Brain microvascular endothelial cell (primary cell): ENCODE data around the gene RSPH1.

Source experiments
- DNase-seq: peaks from one replicate; pipeline ENCODE4 v3.0.0-alpha.2; 2020
- H3K27ac ChIP-seq: fragments of 250-450 bp; sonication (Bioruptor Pico); 2 replicates; pipeline ENCODE4 v1.5.1; 2020; ENCODE audit warnings: mild to moderate bottlenecking, moderate library complexity
- H3K27me3 ChIP-seq: fragments of 250-450 bp; sonication (Bioruptor Pico); replicated peaks from 2 replicates; pipeline ENCODE4 v1.5.1; 2020; ENCODE audit warnings: mild to moderate bottlenecking
- H3K36me3 ChIP-seq: fragments of 250-450 bp; sonication (Bioruptor Pico); replicated peaks from 2 replicates; pipeline ENCODE4 v1.5.1; 2020; ENCODE audit warnings: mild to moderate bottlenecking
- H3K4me3 ChIP-seq: 2 replicates; pipeline ENCODE4 v1.5.1; 2011; ENCODE audit warnings: low read depth, mild to moderate bottlenecking, control low read depth, low read length, moderate library complexity
- CTCF ChIP-seq: IDR thresholded peaks from 2 replicates; pipeline ENCODE4 v1.5.1; 2011; ENCODE audit warnings: low read depth, mild to moderate bottlenecking, moderate library complexity, low read length, control low read depth, inconsistent platforms; ENCODE audit errors: missing control alignments
- in situ Hi-C: cut with HindIII; loops from 2 replicates; pipeline ENCODE4 v1.10.0; 2017; ENCODE audit warnings: low sequenced_read_pairs, low pct_ligation_motif_present

Gene RSPH1

GRCh38 chr21:42530167-42530518 lies 34.1 kb upstream of the RSPH1 start:
- H3K36me3 ChIP-seq: no peaks in the 10 kb centered on the region
- H3K27me3 ChIP-seq: no peaks in the 10 kb centered on the region
- H3K4me3 ChIP-seq: no peak overlapping the region
- no peak for DNase-seq
- no peak overlapping the region for H3K27ac ChIP-seq
- no peak for TF ChIP-seq CTCF
- in situ Hi-C loops: no loop called here

DNA sequence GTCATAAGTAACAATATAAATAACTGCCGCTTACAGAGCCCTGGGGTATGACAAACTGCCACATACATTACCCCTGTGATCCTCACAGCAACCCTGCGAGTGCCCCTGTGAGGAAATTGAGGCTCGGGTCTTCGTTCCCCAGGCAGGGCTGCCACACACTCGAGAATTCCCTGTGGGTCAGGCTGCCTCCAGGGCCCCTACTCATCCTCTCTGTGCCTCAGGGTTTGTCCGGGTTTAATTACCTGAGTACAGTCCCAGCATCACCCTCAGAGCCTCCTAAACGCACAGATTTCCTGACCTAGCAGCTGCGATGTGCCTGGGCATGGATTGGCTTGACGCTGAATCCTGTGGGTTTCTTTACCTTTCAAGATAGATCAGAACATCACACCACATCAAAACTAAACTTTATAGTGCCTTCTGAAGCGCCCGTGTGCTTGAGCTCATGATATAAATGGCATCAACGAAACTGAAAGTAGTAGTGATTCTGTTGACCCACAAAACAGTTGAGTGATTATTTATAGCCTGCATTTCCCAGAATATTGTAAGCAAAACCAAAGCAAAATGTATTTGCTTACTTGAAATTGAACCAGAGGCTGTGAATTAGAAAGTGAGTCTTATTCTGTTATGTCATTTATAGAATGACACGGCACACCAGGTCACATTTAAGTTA lies 31.6 kb upstream of the RSPH1 start:
- Histone ChIP-seq H3K27ac (no peak overlapping the region), H3K4me3 (no peak overlapping the region), H3K27me3 (no peaks in the 10 kb centered on the region), H3K36me3 (no peaks in the 10 kb centered on the region)
- DNase-seq: no peak
- in situ Hi-C loops: no loop called here
- TF ChIP-seq CTCF: no peak

DNA sequence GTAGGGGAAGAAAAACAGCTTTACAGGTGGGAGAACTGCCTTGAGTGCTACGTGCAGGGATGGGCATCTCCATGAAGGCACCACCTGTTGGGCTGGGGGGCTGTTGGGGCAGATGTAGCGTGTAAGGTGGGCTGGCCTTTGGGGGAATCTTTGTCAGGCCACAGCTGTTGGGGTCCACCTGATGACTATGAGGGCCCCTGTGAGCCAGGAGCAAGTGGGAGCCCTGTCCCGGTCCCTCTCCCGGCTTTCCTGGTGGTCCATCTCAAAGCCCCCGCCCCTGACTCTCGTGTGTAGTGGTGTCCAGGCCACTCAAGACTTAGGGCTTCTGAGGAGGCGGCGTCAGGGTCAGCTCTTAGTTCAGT lies 31.1 kb upstream of the RSPH1 start:
- in situ Hi-C loops: no loop called here
- TF ChIP-seq CTCF: no peak
- H3K27me3 ChIP-seq: no peaks in the 10 kb centered on the region
- no peak overlapping the region for H3K4me3 ChIP-seq
- no peak overlapping the region for H3K27ac ChIP-seq
- DNase-seq: no peak
- no peaks in the 10 kb centered on the region for H3K36me3 ChIP-seq

DNA sequence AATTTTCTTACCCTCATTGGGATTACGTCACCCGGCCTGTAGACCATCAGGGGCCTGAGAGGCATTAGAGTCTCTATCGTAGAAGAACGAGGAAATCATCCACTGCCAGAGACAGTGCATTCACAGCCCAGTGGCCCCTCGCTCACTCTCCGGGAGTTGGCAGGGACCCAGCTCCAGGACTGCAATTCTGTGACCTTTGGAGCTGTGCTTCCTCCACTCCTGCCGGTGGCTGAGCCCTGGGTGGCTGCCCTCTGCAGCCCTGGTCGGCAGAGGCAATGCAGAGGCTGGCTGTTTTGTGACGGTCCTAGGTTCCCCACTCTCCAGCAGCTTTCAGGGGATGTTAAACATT lies 30.3 kb upstream of the RSPH1 start:
- Histone ChIP-seq H3K27me3 (no peaks in the 10 kb centered on the region), H3K27ac (no peak overlapping the region), H3K4me3 (no peak overlapping the region), H3K36me3 (no peaks in the 10 kb centered on the region)
- DNase-seq: no peak
- no peak for TF ChIP-seq CTCF
- in situ Hi-C loops: no loop called here

- no peaks in the 10 kb centered on the region for H3K27me3 ChIP-seq
- DNase-seq: no peak
- no peak overlapping the region for H3K4me3 ChIP-seq
- no peak overlapping the region for H3K27ac ChIP-seq
- H3K36me3 ChIP-seq: no peaks in the 10 kb centered on the region
- in situ Hi-C loops: no loop called here
- no peak for TF ChIP-seq CTCF
These were observed 29.8 kb upstream of the RSPH1 start for GRCh38 chr21:42525676-42526378.

DNA sequence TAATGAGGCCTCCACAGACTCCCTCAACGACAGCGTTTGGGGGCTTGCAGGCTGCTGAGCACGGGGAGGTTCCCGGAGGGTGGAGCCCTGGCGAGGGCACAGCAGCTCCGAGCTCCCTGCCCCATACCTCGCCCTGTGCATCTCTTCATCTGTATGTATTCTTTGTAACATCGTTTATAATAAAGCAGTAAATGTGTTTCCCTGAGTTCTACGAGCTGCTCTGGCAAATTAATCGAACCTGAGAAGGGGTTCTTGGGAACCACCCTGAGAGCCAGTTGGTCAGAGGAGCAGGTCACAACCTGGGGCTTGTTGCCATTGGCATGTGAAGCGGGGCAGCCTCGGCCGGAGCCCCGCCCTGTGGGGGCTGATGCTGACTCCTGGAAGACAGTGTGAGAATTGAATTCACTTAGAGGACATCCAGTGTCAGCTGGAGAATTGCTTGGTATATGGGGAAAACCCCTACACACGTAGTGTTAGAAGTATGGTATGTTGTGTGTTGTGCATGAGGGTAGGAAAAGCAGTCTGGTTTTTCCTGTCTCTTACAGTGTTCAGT lies 29.1 kb upstream of the RSPH1 start:
- H3K27me3 ChIP-seq: no peaks in the 10 kb centered on the region
- peak; percentile 34 for DNase-seq
- H3K36me3 ChIP-seq: no peaks in the 10 kb centered on the region
- TF ChIP-seq CTCF: no peak
- H3K4me3 ChIP-seq: peak overlapping the region; percentile 22
- H3K27ac ChIP-seq: no peak overlapping the region
- in situ Hi-C loops: no loop called here
